HCT116 (cell line): Measurements from ENCODE around the gene CDV3. TPM values are rescaled to one million over a fixed set of nuclear protein-coding genes. Genes with fewer than 3 reads are reported as not detected.
"Not testable (repeated sequence)": the region's sequence is repeated elsewhere in the genome, so short reads cannot be mapped to it uniquely, and the experiment has no call there.

ENCODE experiments used
- ATAC-seq: fragments of 200-7000 bp; cut with Tn5 transposase; 2 replicates; pipeline ENCODE4 v1.9.1; 2020; ENCODE audit warnings: mild to moderate bottlenecking, moderate library complexity
- BruUV-seq: library from RNA; stranded (reverse); fragments of 400-500 nt; replicated peaks from 2 replicates; lab custom pipeline; 2021; lab: Mats Ljungman, UMichigan
- CTCF ChIA-PET: fragments of 300-600 bp; sonication (Branson Sonifier 250); formaldehyde crosslinking; loops from one replicate; lab custom pipeline; 2021; ENCODE audit warnings: antibody characterized with exemption; lab: Charles Lee
- POLR2A ChIA-PET: fragments of 300-600, 350-600 bp; sonication (Branson Sonifier 250); formaldehyde crosslinking; loops from one replicate; lab custom pipeline; 2021; ENCODE audit warnings: antibody characterized with exemption; lab: Charles Lee
- RAD21 ChIA-PET, 2 experiments: fragments of 300-600 bp; sonication (Branson Sonifier 250); formaldehyde crosslinking; loops; one replicate each; lab custom pipeline; 2023; ENCODE audit warnings: low total read pairs in 2 of 2; ENCODE audit not compliant: uncharacterized antibody in 2 of 2, unreplicated experiment in 2 of 2, low non-redundant PET in 1 of 2; lab: Charles Lee
- DNase-seq: peaks from one replicate; pipeline ENCODE4 v3.0.0-alpha.2; 2010; ENCODE audit warnings: low read depth, low spot score
- H2AFZ ChIP-seq: fragments of 200-600 bp; shearing (Covaris generic), sonication (generic); 2 replicates; pipeline ENCODE4 v1.6.1; 2017; ENCODE audit warnings: low read depth, mixed run types, mixed read lengths, antibody characterized with exemption, low read length; ENCODE audit not compliant: poor library complexity, severe bottlenecking
- H3K27ac ChIP-seq: 2 replicates; pipeline ENCODE4 v1.5.1; 2012; ENCODE audit warnings: low read depth, low read length
- H3K27me3 ChIP-seq: fragments of 200-600 bp; sonication (generic); 2 replicates; pipeline ENCODE4 v1.6.1; 2016; ENCODE audit warnings: mixed run types, low read length, mixed read lengths; ENCODE audit not compliant: insufficient read depth
- H3K36me3 ChIP-seq, 2 experiments: fragments of 200-500 bp in 1 of 2; fragments of 200-600 bp in 1 of 2; sonication (Bioruptor generic) in 1 of 2; sonication (generic) in 1 of 2; 2 replicates each; pipeline versions ENCODE4 v1.5.1 to v1.6.1; 2014 to 2016; ENCODE audit warnings: low read length in 2 of 2, inconsistent platforms in 1 of 2, mixed read lengths in 1 of 2, mixed run types in 1 of 2; ENCODE audit not compliant: insufficient read depth in 2 of 2, control insufficient read depth in 1 of 2
- H3K4me1 ChIP-seq, 2 experiments: fragments of 200-600 bp in 1 of 2; sonication (generic) in 1 of 2; 2 replicates each; pipeline versions ENCODE4 v1.5.1 to v1.6.1; 2012 to 2017; ENCODE audit warnings: low read length in 2 of 2, inconsistent platforms in 1 of 2, mild to moderate bottlenecking in 1 of 2, mixed read lengths in 1 of 2, mixed run types in 1 of 2, moderate library complexity in 1 of 2; ENCODE audit not compliant: insufficient read depth in 2 of 2, control insufficient read depth in 1 of 2
- H3K4me2 ChIP-seq: fragments of 200-600 bp; sonication (generic); 2 replicates; pipeline ENCODE4 v1.6.1; 2017; ENCODE audit warnings: mixed run types, low read length, mixed read lengths
- H3K4me3 ChIP-seq, 2 experiments: fragments of 200-600 bp in 1 of 2; sonication (generic) in 1 of 2; replicated peaks in 1 of 2; 2 replicates each; pipeline ENCODE4 v1.5.1; 2011 to 2016; ENCODE audit warnings: low read length in 2 of 2, control low read depth in 1 of 2, low read depth in 1 of 2, mild to moderate bottlenecking in 1 of 2, mixed read lengths in 1 of 2, mixed run types in 1 of 2
- H3K79me2 ChIP-seq: fragments of 200-600 bp; sonication (generic); 2 replicates; pipeline ENCODE4 v1.6.1; 2017; ENCODE audit warnings: mild to moderate bottlenecking, mixed run types, low read length, moderate library complexity, mixed read lengths; ENCODE audit not compliant: insufficient read depth
- H3K9ac ChIP-seq: fragments of 200-600 bp; sonication (generic); 2 replicates; pipeline ENCODE4 v1.6.1; 2016; ENCODE audit warnings: low read length, mixed read lengths
- H3K9me2 ChIP-seq: fragments of 200-600 bp; sonication (generic), shearing (Covaris generic); 2 replicates; pipeline ENCODE4 v1.6.1; 2017; ENCODE audit warnings: mixed run types, mild to moderate bottlenecking, moderate library complexity; ENCODE audit not compliant: insufficient read depth
- H3K9me3 ChIP-seq, 2 experiments: fragments of 200-500 bp in 1 of 2; fragments of 200-600 bp in 1 of 2; sonication (Bioruptor generic) in 1 of 2; sonication (generic) in 1 of 2; 2 replicates each; pipeline ENCODE4 v1.6.1; 2014 to 2017; ENCODE audit warnings: low read length in 2 of 2, mixed read lengths in 2 of 2, inconsistent platforms in 1 of 2, low read depth in 1 of 2, mild to moderate bottlenecking in 1 of 2, mixed run types in 1 of 2, moderate library complexity in 1 of 2; ENCODE audit not compliant: control insufficient read depth in 1 of 2, insufficient read depth in 1 of 2
- H4K20me1 ChIP-seq: fragments of 200-600 bp; sonication (generic), shearing (Covaris generic); 2 replicates; pipeline ENCODE4 v1.6.1; 2017; ENCODE audit warnings: mixed run types, mild to moderate bottlenecking, moderate library complexity; ENCODE audit not compliant: insufficient read depth
- CEBPB ChIP-seq: IDR thresholded peaks from 2 replicates; pipeline ENCODE4 v1.6.1; 2012; ENCODE audit warnings: low read depth
- EGR1 ChIP-seq: IDR thresholded peaks from 2 replicates; pipeline ENCODE4 v1.6.1; 2012; ENCODE audit warnings: low read depth
- EZH2phosphoT487 ChIP-seq: fragments of 200-600 bp; IDR thresholded peaks from 2 replicates; pipeline ENCODE4 v1.6.1; 2018; ENCODE audit warnings: antibody characterized with exemption, borderline replicate concordance
- JUND ChIP-seq: IDR thresholded peaks from 2 replicates; pipeline ENCODE4 v1.6.1; 2012
- POLR2A ChIP-seq: IDR thresholded peaks from 2 replicates; pipeline ENCODE4 v1.7.0; 2011; ENCODE audit warnings: borderline replicate concordance; ENCODE audit not compliant: insufficient read depth, insufficient read length; ENCODE audit errors: extremely low read depth
- RAD21 ChIP-seq: IDR thresholded peaks from 2 replicates; pipeline ENCODE4 v1.6.1; 2012; ENCODE audit warnings: low read depth, mild to moderate bottlenecking
- SIN3A ChIP-seq: IDR thresholded peaks from 2 replicates; pipeline ENCODE4 v1.6.1; 2012; ENCODE audit warnings: low read depth
- SRF ChIP-seq: IDR thresholded peaks from 2 replicates; pipeline ENCODE4 v1.6.1; 2012; ENCODE audit warnings: low read depth
- ZNF274 ChIP-seq: fragments of 200-500 bp; sonication (Bioruptor generic); IDR thresholded peaks from 2 replicates; pipeline ENCODE4 v1.6.1; 2014; ENCODE audit warnings: mild to moderate bottlenecking, low read depth, low read length, inconsistent platforms
- intact Hi-C: fragments of 100-400 bp; cut with micrococcal nuclease; formaldehyde crosslinking; loops from 2 replicates; pipeline ENCODE4 v1.10.0; 2022
- total RNA-seq: library from RNA; stranded (reverse); gene quantifications from one replicate; pipeline ENCODE4 v1.2.1, GENCODE V29; 2021; ENCODE audit not compliant: unreplicated experiment
- TF ChIP-seq, protein P1 (sequence below): IDR thresholded peaks from 2 replicates; pipeline ENCODE4 v1.6.1; 2012
- TF ChIP-seq, protein P2 (sequence below): IDR thresholded peaks from 2 replicates; pipeline ENCODE4 v1.6.1; 2012
- TF ChIP-seq, protein P3 (sequence below), 3 experiments: fragments of 200-600 bp in 1 of 3; sonication (generic) in 1 of 3; IDR thresholded peaks in 2 of 3; conservative IDR thresholded peaks in 1 of 3; 2 replicates each; pipeline ENCODE4 v1.5.1; 2012 to 2017; ENCODE audit warnings: low read depth in 2 of 3, low read length in 2 of 3, antibody characterized with exemption in 1 of 3, borderline replicate concordance in 1 of 3, control low read depth in 1 of 3, mild to moderate bottlenecking in 1 of 3, mixed read lengths in 1 of 3, mixed run types in 1 of 3, moderate library complexity in 1 of 3; ENCODE audit not compliant: insufficient read depth in 1 of 3

Gene CDV3
- total RNA-seq, 1 experiment from 2014 or later = 153 TPM

DNA sequence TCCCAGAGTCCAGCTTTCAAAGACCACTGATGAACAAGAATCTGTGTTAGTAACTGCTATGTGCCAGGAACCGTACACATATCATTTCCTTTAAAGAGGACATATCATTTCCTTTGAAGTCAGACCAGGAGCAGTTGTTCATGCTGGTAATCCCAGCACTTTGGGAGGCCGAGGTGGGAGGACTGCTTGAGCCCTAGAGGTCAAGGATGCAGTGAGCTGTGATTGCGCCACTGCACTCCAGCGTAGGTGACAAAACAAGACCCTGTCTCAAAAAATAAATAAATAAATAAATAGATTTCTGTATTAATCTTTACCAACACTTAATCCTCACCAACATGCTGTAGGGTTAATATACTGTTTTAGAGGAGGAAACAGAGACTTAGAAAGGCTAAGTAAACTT, 23.9 kb upstream of the CDV3 start:
- POLR2A ChIA-PET = no interaction called here

GRCh38 chr3:133551589-133551988, 21.9 kb upstream of the CDV3 start:
- RAD21 ChIA-PET, H3K27me3 ChIP-seq, DNase-seq, H2AFZ ChIP-seq, H3K9me2 ChIP-seq, H3K27ac ChIP-seq, H3K9me3 ChIP-seq, H3K9ac ChIP-seq, intact Hi-C loops, BruUV-seq, H4K20me1 ChIP-seq, H3K4me3 ChIP-seq, CTCF ChIA-PET, H3K36me3 ChIP-seq, POLR2A ChIA-PET, H3K79me2 ChIP-seq, H3K4me2 ChIP-seq, ATAC-seq: not testable (repeated sequence)
- H3K4me1 ChIP-seq = peaks cover 0 to 15% of the 10 kb centered on the region in 2 experiments; a peak in 3 of 4 replicates

More for the DNA sequence above, 23.9 kb upstream of the CDV3 start:
- H3K9ac ChIP-seq = no peak overlapping the region
- CTCF ChIA-PET = no interaction called here
- no peak for DNase-seq
- intact Hi-C loops = no loop called here
- H2AFZ ChIP-seq = no peak overlapping the region
- no peaks in the 10 kb centered on the region for H3K36me3 ChIP-seq
- peaks cover 0 to 15% of the 10 kb centered on the region in 2 experiments; a peak in 3 of 4 replicates for H3K4me1 ChIP-seq
- H3K4me2 ChIP-seq = no peak overlapping the region
- H3K27ac ChIP-seq = no peak overlapping the region
- H3K79me2 ChIP-seq = no peaks in the 10 kb centered on the region
- H3K9me3 ChIP-seq = no peaks in the 10 kb centered on the region
- no peak for TF ChIP-seq POLR2A
- TF ChIP-seq EGR1 = no peak
- TF ChIP-seq SIN3A = no peak
- TF ChIP-seq ZNF274 = no peak
- TF ChIP-seq SRF = no peak
- TF ChIP-seq EZH2phosphoT487 = no peak
- TF ChIP-seq, protein P1, sequence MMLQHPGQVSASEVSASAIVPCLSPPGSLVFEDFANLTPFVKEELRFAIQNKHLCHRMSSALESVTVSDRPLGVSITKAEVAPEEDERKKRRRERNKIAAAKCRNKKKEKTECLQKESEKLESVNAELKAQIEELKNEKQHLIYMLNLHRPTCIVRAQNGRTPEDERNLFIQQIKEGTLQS = no peak
- TF ChIP-seq, protein P2, sequence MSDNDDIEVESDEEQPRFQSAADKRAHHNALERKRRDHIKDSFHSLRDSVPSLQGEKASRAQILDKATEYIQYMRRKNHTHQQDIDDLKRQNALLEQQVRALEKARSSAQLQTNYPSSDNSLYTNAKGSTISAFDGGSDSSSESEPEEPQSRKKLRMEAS = no peak
- TF ChIP-seq, protein P3, sequence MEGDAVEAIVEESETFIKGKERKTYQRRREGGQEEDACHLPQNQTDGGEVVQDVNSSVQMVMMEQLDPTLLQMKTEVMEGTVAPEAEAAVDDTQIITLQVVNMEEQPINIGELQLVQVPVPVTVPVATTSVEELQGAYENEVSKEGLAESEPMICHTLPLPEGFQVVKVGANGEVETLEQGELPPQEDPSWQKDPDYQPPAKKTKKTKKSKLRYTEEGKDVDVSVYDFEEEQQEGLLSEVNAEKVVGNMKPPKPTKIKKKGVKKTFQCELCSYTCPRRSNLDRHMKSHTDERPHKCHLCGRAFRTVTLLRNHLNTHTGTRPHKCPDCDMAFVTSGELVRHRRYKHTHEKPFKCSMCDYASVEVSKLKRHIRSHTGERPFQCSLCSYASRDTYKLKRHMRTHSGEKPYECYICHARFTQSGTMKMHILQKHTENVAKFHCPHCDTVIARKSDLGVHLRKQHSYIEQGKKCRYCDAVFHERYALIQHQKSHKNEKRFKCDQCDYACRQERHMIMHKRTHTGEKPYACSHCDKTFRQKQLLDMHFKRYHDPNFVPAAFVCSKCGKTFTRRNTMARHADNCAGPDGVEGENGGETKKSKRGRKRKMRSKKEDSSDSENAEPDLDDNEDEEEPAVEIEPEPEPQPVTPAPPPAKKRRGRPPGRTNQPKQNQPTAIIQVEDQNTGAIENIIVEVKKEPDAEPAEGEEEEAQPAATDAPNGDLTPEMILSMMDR (IDR thresholded peaks at IDR 0.05 in 2 of 3, conservative IDR thresholded peaks at IDR 0.05 in 1 of 3; ENCODE audit: borderline replicate concordance in 1 of 3, insufficient read depth in 1 of 3, low read depth in 2 of 3, low read length in 2 of 3) = no peak
- TF ChIP-seq CEBPB = no peak
- no peak for TF ChIP-seq RAD21
- TF ChIP-seq JUND = no peak
- no peaks in the 10 kb centered on the region for H3K9me2 ChIP-seq
- H3K27me3 ChIP-seq = no peaks in the 10 kb centered on the region
- BruUV-seq = no TSS peak
- ATAC-seq = no peak
- no peak overlapping the region for H3K4me3 ChIP-seq
- H4K20me1 ChIP-seq = no peaks in the 10 kb centered on the region
- RAD21 ChIA-PET = no interaction called here
